GM12878 (cell line): Measurements from ENCODE around the gene PRKN. TPM values are rescaled to one million over a fixed set of nuclear protein-coding genes. Genes with fewer than 3 reads are reported as not detected.

Experiments used
- ATAC-seq: fragments of 200-7000 bp; cut with Tn5 transposase; 3 replicates; pipeline ENCODE4 v1.9.1; 2020; ENCODE audit warnings: mild to moderate bottlenecking, moderate library complexity
- BruUV-seq: library from RNA; stranded (reverse); fragments of 400-500 nt; replicated peaks from 2 replicates; lab custom pipeline; 2021; lab: Mats Ljungman, UMichigan
- CTCF ChIA-PET: fragments of 300-600 bp; sonication (Branson Sonifier 250); formaldehyde crosslinking; extraction: SDS; loops from one replicate; lab custom pipeline; 2021; ENCODE audit warnings: inconsistent platforms; lab: Yijun Ruan, JAX
- POLR2A ChIA-PET: fragments of 350-600 bp; formaldehyde crosslinking; extraction: SDS; loops from one replicate; lab custom pipeline; 2021; ENCODE audit warnings: inconsistent platforms; lab: Charles Lee
- RAD21 ChIA-PET: fragments of 300-600 bp; sonication (Branson Sonifier 250); formaldehyde crosslinking; loops from one replicate; lab custom pipeline; 2023; ENCODE audit warnings: antibody characterized with exemption; ENCODE audit not compliant: unreplicated experiment; lab: Charles Lee
- SMC1A ChIA-PET: fragments of 300-600 bp; sonication (Branson Sonifier 250); formaldehyde crosslinking; loops from one replicate; lab custom pipeline; 2023; ENCODE audit not compliant: unreplicated experiment, uncharacterized antibody; lab: Charles Lee
- DNase-seq: peaks from one replicate; pipeline ENCODE4 v3.0.0-alpha.2; 2011; ENCODE audit warnings: low read depth, low spot score
- FAIRE-seq: peaks from 3 replicates; lab custom pipeline; 2011; peaks lifted over from hg19 to GRCh38; lab: Jason Lieb, UNC
- H2AFZ ChIP-seq: 2 replicates; pipeline ENCODE4 v1.6.0; 2011; ENCODE audit warnings: low read depth, low read length, control low read depth; ENCODE audit not compliant: control insufficient read depth
- H3K27ac ChIP-seq: 2 replicates; pipeline ENCODE4 v1.5.1; 2011; ENCODE audit warnings: control low read depth; ENCODE audit not compliant: control insufficient read depth, insufficient read depth
- H3K27me3 ChIP-seq, 2 experiments: replicated peaks in 1 of 2; 2 replicates each; pipeline versions ENCODE4 v1.6.0 to v1.6.1; 2011; ENCODE audit warnings: low read length in 1 of 2; ENCODE audit not compliant: control insufficient read depth in 2 of 2, insufficient read depth in 2 of 2
- H3K36me3 ChIP-seq, 2 experiments: 2 replicates each; pipeline ENCODE4 v1.5.1; 2011; ENCODE audit warnings: low read length in 1 of 2; ENCODE audit not compliant: control insufficient read depth in 2 of 2, insufficient read depth in 2 of 2
- H3K4me1 ChIP-seq: 2 replicates; pipeline ENCODE4 v1.6.1; 2011; ENCODE audit warnings: mild to moderate bottlenecking, low read length, moderate library complexity, mixed read lengths; ENCODE audit not compliant: control insufficient read depth, insufficient read depth
- H3K4me2 ChIP-seq: 2 replicates; pipeline ENCODE4 v1.6.0; 2011; ENCODE audit warnings: control low read depth; ENCODE audit not compliant: control insufficient read depth, insufficient read depth
- H3K4me3 ChIP-seq: fragments of 200-600 bp; sonication (generic); 2 replicates; pipeline ENCODE4 v1.5.1; 2016
- H3K79me2 ChIP-seq: 2 replicates; pipeline ENCODE4 v1.6.0; 2011; ENCODE audit warnings: low read length; ENCODE audit not compliant: control insufficient read depth, insufficient read depth
- H3K9ac ChIP-seq: 2 replicates; pipeline ENCODE4 v1.8.0; 2011; ENCODE audit warnings: low read length, control low read depth, mixed read lengths; ENCODE audit not compliant: control insufficient read depth, insufficient read depth
- H3K9me3 ChIP-seq: replicated peaks from 3 replicates; pipeline ENCODE4 v1.5.1; 2011; ENCODE audit warnings: mild to moderate bottlenecking, low read length; ENCODE audit not compliant: control insufficient read depth, insufficient read depth
- H4K20me1 ChIP-seq: 2 replicates; pipeline ENCODE4 v1.6.0; 2011; ENCODE audit not compliant: control insufficient read depth, insufficient read depth
- RCOR1 ChIP-seq: conservative IDR thresholded peaks from 2 replicates; pipeline ENCODE4 v1.6.1; 2012; ENCODE audit warnings: low read depth, low read length, improper control_type of control experiment
- REST ChIP-seq: IDR thresholded peaks from 2 replicates; pipeline ENCODE4 v1.6.1; 2012; ENCODE audit warnings: mild to moderate bottlenecking, low read depth, low read length
- STAT1 ChIP-seq: fragments of 450-650 bp; conservative IDR thresholded peaks from 2 replicates; pipeline ENCODE4 v1.6.1; 2014; ENCODE audit warnings: antibody characterized with exemption, mild to moderate bottlenecking
- ZZZ3 ChIP-seq: IDR thresholded peaks from 2 replicates; pipeline ENCODE4 v1.6.1; 2011; ENCODE audit warnings: low read depth; ENCODE audit not compliant: control insufficient read depth, insufficient read length
- WGBS: methylation state at CpG from one replicate; pipeline ENCODE4 v1.1.6; 2016; ENCODE audit warnings: low lambda C conversion rate; ENCODE audit not compliant: insufficient replicate concordance, insufficient coverage; ENCODE audit errors: missing lambda C conversion rate; 5-methylcytosine and 5-hydroxymethylcytosine counted together
- in situ Hi-C: fragments of 300-500 bp; cut with MboI; formaldehyde crosslinking; loops from 9 replicates; pipeline ENCODE4 v1.14.3; 2018; ENCODE audit warnings: mixed read lengths
- intact Hi-C: fragments of 100-400 bp; cut with micrococcal nuclease; formaldehyde crosslinking; loops from one replicate; pipeline ENCODE4 v1.14.2; 2022; ENCODE audit not compliant: unreplicated experiment
- polyA plus RNA-seq, 11 experiments: library from polyadenylated mRNA; depleted of rRNA in 4 of 11; unstranded in 6 of 11; stranded (reverse) in 5 of 11; fragments of >200 nt; fragmentation: Nextera tagmentation in 4 of 11; fragmentation: Illumina TruSeq in 1 of 11; extraction: Ambion mirVana in 4 of 11; extraction: Trizol in 1 of 11; gene quantifications; 1 replicate in 1 of 11; 2 replicates in 10 of 11; pipeline versions ENCODE4 v1.2.1 to v1.2.3, GENCODE V29; 2011 to 2016; ENCODE audit warnings: inconsistent platforms in 2 of 11, missing spikeins in 2 of 11, low read depth in 1 of 11
- total RNA-seq, 4 experiments: library from RNA; depleted of rRNA in 3 of 4; stranded (reverse); fragments of >200 nt in 3 of 4; fragmentation: Illumina TruSeq in 1 of 4; extraction: Trizol in 1 of 4; gene quantifications; 2 replicates each; pipeline versions ENCODE4 v1.2.1 to v1.2.3, GENCODE V29; 2013 to 2021

The PRKN gene
- total and polyA plus RNA-seq, 10 of the 15 experiments (the other 5 are each of a cell fraction or from before 2014, with no cell fraction given), result 0.06 to 0.09 TPM; not detected in 8

GRCh38 chr6:162421004-162421403 is 306.6 kb downstream of the PRKN start:
- no peak overlapping the region for H3K27ac ChIP-seq
- H3K27me3 ChIP-seq, result no peaks in the 10 kb centered on the region; a peak in 1 of 4 replicates
- ChIA-PET RAD21 (no interaction called here), SMC1A (interaction anchor here (1.3 kb wide), 1 partner anchor 27 kb away, joined by 3 read pairs; no protein-coding TSS in a partner anchor), POLR2A (no interaction called here)
- no peak overlapping the region for H3K4me3 ChIP-seq
- H3K36me3 ChIP-seq, result no peaks in the 10 kb centered on the region
- intact Hi-C loops, result no loop called here
- WGBS, result 15% methylated on average over 4 of the region's 4 CpGs
- no peaks in the 10 kb centered on the region for H3K9me3 ChIP-seq
- TF ChIP-seq REST (no peak), STAT1 (no peak), ZZZ3 (no peak), RCOR1 (no peak)
- TF ChIP-seq, all 136 proteins: peak for 0
- FAIRE-seq (no peak), DNase-seq (no peak), ATAC-seq (no peak)
- BruUV-seq, result no TSS peak
- H3K4me2 ChIP-seq, result no peak overlapping the region
- no peak overlapping the region for H3K9ac ChIP-seq
- CTCF ChIA-PET, result interaction anchor here (1.5 kb wide), 1 partner anchor 15 kb away, joined by 3 read pairs; no protein-coding TSS in a partner anchor
- no peaks in the 10 kb centered on the region for H4K20me1 ChIP-seq
- no peaks in the 10 kb centered on the region for H3K79me2 ChIP-seq
- H2AFZ ChIP-seq, result no peak overlapping the region
- in situ Hi-C loops, result no loop called here
- no peaks in the 10 kb centered on the region for H3K4me1 ChIP-seq
